Measurements from ENCODE around the gene ATP6V0A1.
"Not testable (repeated sequence)": the region's sequence is repeated elsewhere in the genome, so short reads cannot be mapped to it uniquely, and the experiment has no call there.

The ATP6V0A1 gene

GRCh38 chr17:42438600-42439567, 19.8 kb upstream of the ATP6V0A1 start:
- no peak for DNase-seq

- no peak for DNase-seq
Observed at GRCh38 chr17:42441371-42442195, 17.1 kb upstream of the ATP6V0A1 start.

- no peak for DNase-seq
Observed at GRCh38 chr17:42442196-42442565, 16.5 kb upstream of the ATP6V0A1 start.

GRCh38 chr17:42449176-42449575, 9.5 kb upstream of the ATP6V0A1 start:
- DNase-seq = not testable (repeated sequence)

- not testable (repeated sequence) for DNase-seq
Observed at GRCh38 chr17:42449838-42450237, 8.8 kb upstream of the ATP6V0A1 start.

GRCh38 chr17:42451270-42451669, 7.4 kb upstream of the ATP6V0A1 start:
- not testable (repeated sequence) for DNase-seq

- no peak for DNase-seq
Observed at GRCh38 chr17:42453439-42453838, 5.2 kb upstream of the ATP6V0A1 start.

- not testable (repeated sequence) for DNase-seq
Observed at GRCh38 chr17:42454987-42455386, 3.7 kb upstream of the ATP6V0A1 start.

- DNase-seq = no peak
Observed at GRCh38 chr17:42456223-42457106, 2.2 kb upstream of the ATP6V0A1 start.

GRCh38 chr17:42457107-42457792, 1.4 kb upstream of the ATP6V0A1 start:
- DNase-seq = no peak

- DNase-seq = no peak
Observed at GRCh38 chr17:42459256-42459800, 650 bp downstream of the ATP6V0A1 start.

GRCh38 chr17:42459801-42460281, 1.2 kb downstream of the ATP6V0A1 start:
- no peak for DNase-seq

- no peak for DNase-seq
Observed at GRCh38 chr17:42460371-42460770, 1.7 kb downstream of the ATP6V0A1 start.

GRCh38 chr17:42463976-42464400, 5.3 kb downstream of the ATP6V0A1 start:
- DNase-seq = no peak

GRCh38 chr17:42467889-42468288, 9.2 kb downstream of the ATP6V0A1 start:
- no peak for DNase-seq

GRCh38 chr17:42472709-42473521, 14.2 kb downstream of the ATP6V0A1 start:
- no peak for DNase-seq

- DNase-seq = no peak
Observed at GRCh38 chr17:42474276-42474675, 15.6 kb downstream of the ATP6V0A1 start.

- DNase-seq = no peak
Observed at GRCh38 chr17:42475121-42475520, 16.4 kb downstream of the ATP6V0A1 start.

- DNase-seq = no peak
Observed at GRCh38 chr17:42475835-42476234, 17.2 kb downstream of the ATP6V0A1 start.

- no peak for DNase-seq
Observed at GRCh38 chr17:42476411-42476810, 17.7 kb downstream of the ATP6V0A1 start.

GRCh38 chr17:42477173-42477572, 18.5 kb downstream of the ATP6V0A1 start:
- no peak for DNase-seq

Data from DMS79 (cell line).